Measurements from ENCODE around the gene CLN5.

The CLN5 gene

DNA sequence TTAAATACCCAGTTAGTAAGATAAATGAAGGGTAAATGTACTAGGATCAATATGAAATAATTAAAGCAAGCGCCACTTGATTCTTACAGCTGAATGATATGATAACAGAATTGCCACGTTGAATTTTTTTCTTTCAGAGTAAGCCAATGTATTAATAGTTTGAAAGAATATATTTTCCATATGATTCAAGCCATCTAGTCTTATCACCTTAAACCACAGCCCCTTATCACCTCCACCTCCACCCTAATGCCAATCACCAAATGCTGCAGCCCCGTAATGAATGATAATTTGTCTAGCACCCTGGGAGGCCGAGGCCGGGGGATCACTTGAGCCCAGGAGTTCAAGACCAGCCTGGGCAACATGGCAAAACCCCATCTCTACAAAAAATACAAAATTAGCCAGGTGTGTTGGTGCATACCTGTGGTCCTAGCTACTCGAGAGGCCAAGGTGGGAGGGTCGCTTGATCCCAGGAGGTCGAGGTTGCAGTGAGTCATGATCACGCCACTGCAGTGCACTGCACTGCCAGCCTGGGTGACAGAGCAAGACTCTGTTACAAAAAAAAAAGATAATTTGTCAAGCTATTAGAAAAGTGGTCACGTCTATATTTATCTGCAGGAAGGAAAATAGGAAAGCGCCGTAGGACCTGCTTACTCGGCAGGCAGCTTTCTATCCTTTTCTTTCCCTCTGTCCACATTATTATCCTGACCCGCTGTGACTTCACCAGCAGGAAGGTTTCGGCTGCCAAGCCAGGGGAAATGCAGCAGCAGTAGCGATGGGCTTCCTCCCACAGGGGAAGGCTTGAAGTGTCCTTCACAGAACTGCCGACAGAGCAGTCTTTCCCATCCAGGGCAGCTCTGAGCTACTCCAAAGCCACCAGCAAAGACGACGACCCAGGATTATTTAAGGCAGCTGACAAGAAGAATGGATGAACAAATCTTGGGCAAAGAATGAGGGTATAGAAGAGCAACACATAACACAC, 19.7 kb upstream of the CLN5 start:
- Mint-ChIP-seq H3K4me3 (no peak overlapping the region), H3K4me1 (peaks cover 32% of the 10 kb centered on the region)

GRCh38 chr13:76973920-76974617, 17.8 kb upstream of the CLN5 start:
- H3K4me3 Mint-ChIP-seq, result no peak overlapping the region
- H3K9me3 Mint-ChIP-seq, result no peaks in the 10 kb centered on the region
- peaks cover 16% of the 10 kb centered on the region for H3K4me1 Mint-ChIP-seq
- no peak for TF ChIP-seq CTCF (IDR thresholded peaks at IDR 0.05; ENCODE audit: unreplicated experiment in 3 of 3)
- H3K36me3 Mint-ChIP-seq (ENCODE audit: low read depth), result no peaks in the 10 kb centered on the region
- H3K27me3 Mint-ChIP-seq (ENCODE audit: low read depth), result peaks cover 17% of the 10 kb centered on the region
- H3K27ac Mint-ChIP-seq, result no peak overlapping the region

More for the DNA sequence above, 19.7 kb upstream of the CLN5 start:
- H3K9me3 Mint-ChIP-seq, result no peaks in the 10 kb centered on the region
- H3K27ac Mint-ChIP-seq, result no peak overlapping the region
- no peak for TF ChIP-seq CTCF (IDR thresholded peaks at IDR 0.05; ENCODE audit: unreplicated experiment in 3 of 3)
- peaks cover 10% of the 10 kb centered on the region for H3K27me3 Mint-ChIP-seq (ENCODE audit: low read depth)
- H3K36me3 Mint-ChIP-seq (ENCODE audit: low read depth), result no peaks in the 10 kb centered on the region

GRCh38 chr13:76974618-76974975, 17.3 kb upstream of the CLN5 start:
- no peaks in the 10 kb centered on the region for H3K9me3 Mint-ChIP-seq
- no peak overlapping the region for H3K4me3 Mint-ChIP-seq
- no peaks in the 10 kb centered on the region for H3K36me3 Mint-ChIP-seq (ENCODE audit: low read depth)
- no peak for TF ChIP-seq CTCF (IDR thresholded peaks at IDR 0.05; ENCODE audit: unreplicated experiment in 3 of 3)
- peaks cover 11% of the 10 kb centered on the region for H3K4me1 Mint-ChIP-seq
- H3K27ac Mint-ChIP-seq, result no peak overlapping the region
- H3K27me3 Mint-ChIP-seq (ENCODE audit: low read depth), result peaks cover 18% of the 10 kb centered on the region

- Mint-ChIP-seq H3K36me3 (ENCODE audit: low read depth) (no peaks in the 10 kb centered on the region), H3K9me3 (no peaks in the 10 kb centered on the region), H3K4me3 (no peak overlapping the region), H3K27ac (no peak overlapping the region), H3K4me1 (peaks cover 11% of the 10 kb centered on the region), H3K27me3 (ENCODE audit: low read depth) (peaks cover 25% of the 10 kb centered on the region)
- TF ChIP-seq CTCF (IDR thresholded peaks at IDR 0.05; ENCODE audit: unreplicated experiment in 3 of 3), result no peak
Measured at GRCh38 chr13:76975863-76976262, 16.0 kb upstream of the CLN5 start.

DNA sequence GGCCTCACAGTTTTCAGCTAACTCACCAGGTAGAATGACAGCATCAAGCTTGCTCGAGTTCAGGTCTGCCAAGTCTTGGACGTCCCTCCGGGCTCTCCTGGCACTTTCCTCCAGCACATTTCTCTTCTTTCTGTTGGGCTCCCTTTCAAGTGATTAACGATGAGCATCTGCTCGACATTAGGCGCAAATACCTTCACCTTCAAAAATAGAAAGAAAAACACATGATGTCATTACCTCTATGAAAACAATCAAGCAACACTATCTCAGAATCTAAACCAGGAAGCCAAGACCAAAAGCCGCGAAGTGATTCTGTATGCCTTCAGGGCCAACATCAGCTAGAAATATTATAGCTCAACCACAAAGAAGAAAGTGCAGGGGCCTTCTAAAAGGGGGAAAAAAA, 15.4 kb upstream of the CLN5 start:
- H3K9me3 Mint-ChIP-seq, result no peaks in the 10 kb centered on the region
- H3K4me1 Mint-ChIP-seq, result peaks cover 11% of the 10 kb centered on the region
- H3K36me3 Mint-ChIP-seq (ENCODE audit: low read depth), result no peaks in the 10 kb centered on the region
- H3K27ac Mint-ChIP-seq, result peak overlapping the region in 1 of 3 experiments; percentile 13
- peaks cover 31% of the 10 kb centered on the region for H3K27me3 Mint-ChIP-seq (ENCODE audit: low read depth)
- H3K4me3 Mint-ChIP-seq, result peak overlapping the region in 1 of 3 experiments; percentile 3
- no peak for TF ChIP-seq CTCF (IDR thresholded peaks at IDR 0.05; ENCODE audit: unreplicated experiment in 3 of 3)

All from nephron (organoid).